GM18519 (cell line): ENCODE data around the gene PLA2G1B.

Source experiments
- ATAC-seq: cut with Tn5 transposase; IDR thresholded peaks from one replicate; pipeline ENCODE4 v1.9.1; 2021; ENCODE audit warnings: mild to moderate bottlenecking, moderate library complexity; ENCODE audit not compliant: unreplicated experiment, low FRiP score

PLA2G1B gene

GRCh38 chr12:120332523-120332922 lies 4.9 kb upstream of the PLA2G1B start:
- no peak for ATAC-seq

- no peak for ATAC-seq
Measured at GRCh38 chr12:120332041-120332440, 4.5 kb upstream of the PLA2G1B start.

- no peak for ATAC-seq
Measured at GRCh38 chr12:120331390-120331789, 3.8 kb upstream of the PLA2G1B start.

GRCh38 chr12:120328228-120328627 lies 649 bp upstream of the PLA2G1B start:
- ATAC-seq: no peak

GRCh38 chr12:120324841-120325417 lies 2.6 kb downstream of the PLA2G1B start:
- ATAC-seq: no peak

GRCh38 chr12:120323772-120324171 lies 3.8 kb downstream of the PLA2G1B start:
- ATAC-seq: no peak

- no peak for ATAC-seq
Measured at GRCh38 chr12:120321382-120322202, 6.0 kb downstream of the PLA2G1B start.

GRCh38 chr12:120317224-120318105 lies 10.1 kb downstream of the PLA2G1B start:
- ATAC-seq: peak; percentile 97

- no peak for ATAC-seq
Measured at GRCh38 chr12:120316798-120317223, 10.8 kb downstream of the PLA2G1B start.

- ATAC-seq: no peak
Measured at GRCh38 chr12:120314220-120314619, 13.4 kb downstream of the PLA2G1B start.

GRCh38 chr12:120301962-120302815 lies 25.4 kb downstream of the PLA2G1B start, which contains the start of gene SIRT4:
TSS of gene SIRT4 (plus strand) at chr12:120302321. CDS start at chr12:120303562, 1,241 bp downstream.
- ATAC-seq: peak; percentile 89

GRCh38 chr12:120292661-120293531 lies 34.7 kb downstream of the PLA2G1B start, which contains the start of gene RNU4-1:
TSS of gene RNU4-1 (minus strand) at chr12:120293237.
- no peak for ATAC-seq

- no peak for ATAC-seq
Measured at GRCh38 chr12:120292411-120292660, 35.2 kb downstream of the PLA2G1B start.

GRCh38 chr12:120290609-120291305 lies 36.8 kb downstream of the PLA2G1B start:
- ATAC-seq: no peak

GRCh38 chr12:120287491-120287890 lies 40.1 kb downstream of the PLA2G1B start:
- ATAC-seq: no peak

- no peak for ATAC-seq
Measured at GRCh38 chr12:120286768-120287490, 40.6 kb downstream of the PLA2G1B start.

GRCh38 chr12:120284381-120284780 lies 43.2 kb downstream of the PLA2G1B start:
- no peak for ATAC-seq

GRCh38 chr12:120283318-120283717 lies 44.3 kb downstream of the PLA2G1B start:
- ATAC-seq: no peak
